Measurements from ENCODE around the gene ACOX3. TPM values are rescaled to one million over a fixed set of nuclear protein-coding genes. Genes with fewer than 3 reads are reported as not detected.

ACOX3 gene
- total and polyA plus RNA-seq, 9 of the 15 experiments (the other 6 are each of a cell fraction or from before 2014, with no cell fraction given) = 0.68 to 7.3 (median 3.7) TPM

DNA sequence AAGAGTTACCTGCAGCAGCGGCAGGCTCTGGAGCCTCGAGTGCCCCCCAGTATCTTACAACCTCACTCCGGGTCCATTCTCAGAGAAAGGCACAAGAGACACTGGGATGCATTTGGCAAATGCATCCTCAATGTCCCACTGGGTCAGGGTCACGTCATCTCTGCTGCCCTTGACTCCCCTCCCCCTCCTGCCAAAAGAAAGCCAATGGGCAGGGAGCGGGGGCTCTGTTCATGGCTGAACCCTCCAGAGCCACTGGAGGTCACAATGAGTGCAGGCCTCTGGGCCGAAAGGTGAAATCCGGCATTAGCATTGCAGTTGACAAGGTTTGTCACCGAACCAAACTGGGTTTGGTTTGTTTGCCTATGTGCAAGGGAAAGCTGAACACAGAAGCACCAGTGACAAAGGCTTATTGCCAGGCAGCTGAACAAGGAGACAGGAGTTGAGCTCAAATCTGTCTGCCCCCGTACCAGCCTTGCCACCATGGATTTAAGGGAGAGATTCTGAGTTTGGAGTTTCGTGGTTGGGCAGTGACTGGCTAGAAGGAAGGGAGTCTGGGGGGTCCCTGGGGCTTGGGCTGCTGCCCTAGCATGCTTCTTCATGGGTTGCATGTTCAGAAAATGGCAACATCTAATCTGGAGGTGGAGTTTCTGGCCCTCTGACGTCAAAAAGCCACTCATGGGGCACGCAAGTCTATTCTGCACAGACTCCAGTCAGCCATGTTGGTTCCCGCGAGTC is 106.6 kb downstream of the ACOX3 start (continued):
- TF ChIP-seq, protein P1, sequence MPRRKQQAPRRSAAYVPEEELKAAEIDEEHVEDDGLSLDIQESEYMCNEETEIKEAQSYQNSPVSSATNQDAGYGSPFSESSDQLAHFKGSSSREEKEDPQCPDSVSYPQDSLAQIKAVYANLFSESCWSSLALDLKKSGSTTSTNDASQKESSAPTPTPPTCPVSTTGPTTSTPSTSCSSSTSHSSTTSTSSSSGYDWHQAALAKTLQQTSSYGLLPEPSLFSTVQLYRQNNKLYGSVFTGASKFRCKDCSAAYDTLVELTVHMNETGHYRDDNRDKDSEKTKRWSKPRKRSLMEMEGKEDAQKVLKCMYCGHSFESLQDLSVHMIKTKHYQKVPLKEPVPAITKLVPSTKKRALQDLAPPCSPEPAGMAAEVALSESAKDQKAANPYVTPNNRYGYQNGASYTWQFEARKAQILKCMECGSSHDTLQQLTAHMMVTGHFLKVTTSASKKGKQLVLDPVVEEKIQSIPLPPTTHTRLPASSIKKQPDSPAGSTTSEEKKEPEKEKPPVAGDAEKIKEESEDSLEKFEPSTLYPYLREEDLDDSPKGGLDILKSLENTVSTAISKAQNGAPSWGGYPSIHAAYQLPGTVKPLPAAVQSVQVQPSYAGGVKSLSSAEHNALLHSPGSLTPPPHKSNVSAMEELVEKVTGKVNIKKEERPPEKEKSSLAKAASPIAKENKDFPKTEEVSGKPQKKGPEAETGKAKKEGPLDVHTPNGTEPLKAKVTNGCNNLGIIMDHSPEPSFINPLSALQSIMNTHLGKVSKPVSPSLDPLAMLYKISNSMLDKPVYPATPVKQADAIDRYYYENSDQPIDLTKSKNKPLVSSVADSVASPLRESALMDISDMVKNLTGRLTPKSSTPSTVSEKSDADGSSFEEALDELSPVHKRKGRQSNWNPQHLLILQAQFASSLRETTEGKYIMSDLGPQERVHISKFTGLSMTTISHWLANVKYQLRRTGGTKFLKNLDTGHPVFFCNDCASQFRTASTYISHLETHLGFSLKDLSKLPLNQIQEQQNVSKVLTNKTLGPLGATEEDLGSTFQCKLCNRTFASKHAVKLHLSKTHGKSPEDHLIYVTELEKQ (CRISPR knock-in tag; IDR thresholded peaks at IDR 0.05) = no peak

DNA sequence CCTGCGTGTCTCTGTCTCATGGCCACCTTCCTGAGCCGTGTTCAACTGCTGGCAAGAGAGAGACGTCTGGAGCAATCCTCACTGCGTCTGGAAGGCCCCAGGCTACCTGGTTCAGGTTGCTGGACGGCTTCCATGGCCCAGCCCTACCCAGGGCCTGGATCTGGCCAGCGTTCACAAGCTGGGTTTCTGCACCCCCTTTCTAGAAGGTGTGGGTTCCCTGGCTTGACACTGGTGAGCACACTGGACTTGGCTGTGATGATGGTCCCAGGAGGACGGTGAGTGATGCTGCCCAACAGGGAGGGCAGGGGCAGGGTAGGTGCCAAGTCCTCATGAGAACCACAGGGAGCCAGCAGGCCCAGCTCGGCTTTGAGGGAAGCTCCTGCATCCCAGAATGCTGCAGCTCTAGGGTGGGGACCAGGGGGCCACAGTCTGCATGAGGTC is 107.6 kb downstream of the ACOX3 start:
- in situ Hi-C loops (cut with MboI) = no loop called here
- Histone ChIP-seq H3K9me3 (replicated peaks; ENCODE audit: control insufficient read depth, insufficient read depth, low read depth, low read length) (peaks cover 14% of the 10 kb centered on the region), H3K9me1 (ENCODE audit: control insufficient read depth, insufficient read depth, low read length) (no peaks in the 10 kb centered on the region), H3K4me1 (replicated peaks in 1 of 2; ENCODE audit: control insufficient read depth in 2 of 2, insufficient read depth in 2 of 2, low read length in 2 of 2) (peaks cover 5 to 6% of the 10 kb centered on the region in 2 experiments; a peak in 3 of 5 replicates), H3K4me3 (no peak overlapping the region), H3K9ac (ENCODE audit: insufficient read depth in 1 of 2, low read depth in 2 of 2, low read length in 2 of 2) (no peak overlapping the region), H3K27ac (ENCODE audit: extremely low read depth, low read depth, low read length) (no peak overlapping the region), H2AFZ (ENCODE audit: low read depth, low read length) (no peak overlapping the region), H3K79me2 (ENCODE audit: control insufficient read depth, insufficient read depth, low read length) (no peaks in the 10 kb centered on the region), H3K4me2 (ENCODE audit: insufficient read depth, low read length) (no peak overlapping the region), H4K20me1 (replicated peaks; ENCODE audit: control insufficient read depth, insufficient read depth, low read length) (0 out of 2 replicates have a peak, but pooled peaks cover 4% of the 10 kb centered on the region), H3K36me3 (ENCODE audit: control insufficient read depth, insufficient read depth, low read length) (no peaks in the 10 kb centered on the region), H3K27me3 (ENCODE audit: control insufficient read depth in 2 of 2, insufficient read depth in 2 of 2, low read length in 2 of 2) (peaks cover 0 to 39% of the 10 kb centered on the region in 2 experiments; a peak in 2 of 5 replicates)
- WGBS (ENCODE audit: insufficient coverage, low coverage, missing lambda C conversion rate) = 12% methylated on average over 8 of the region's 8 CpGs
- CTCF ChIA-PET (ENCODE audit: low intra/inter-chr PET ratio) = no interaction called here
- intact Hi-C loops (cut with micrococcal nuclease) = no loop called here
- ATAC-seq (no peak), DNase-seq (ENCODE audit: extremely low read depth in 1 of 4, low spot score in 3 of 4) (no peak), FAIRE-seq (no peak)
- POLR2A ChIA-PET = no interaction called here
- BruUV-seq (replicated peaks) = no TSS peak
- TF ChIP-seq, protein P2, sequence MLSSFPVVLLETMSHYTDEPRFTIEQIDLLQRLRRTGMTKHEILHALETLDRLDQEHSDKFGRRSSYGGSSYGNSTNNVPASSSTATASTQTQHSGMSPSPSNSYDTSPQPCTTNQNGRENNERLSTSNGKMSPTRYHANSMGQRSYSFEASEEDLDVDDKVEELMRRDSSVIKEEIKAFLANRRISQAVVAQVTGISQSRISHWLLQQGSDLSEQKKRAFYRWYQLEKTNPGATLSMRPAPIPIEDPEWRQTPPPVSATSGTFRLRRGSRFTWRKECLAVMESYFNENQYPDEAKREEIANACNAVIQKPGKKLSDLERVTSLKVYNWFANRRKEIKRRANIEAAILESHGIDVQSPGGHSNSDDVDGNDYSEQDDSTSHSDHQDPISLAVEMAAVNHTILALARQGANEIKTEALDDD (IDR thresholded peaks at IDR 0.05) = no peak
- TF ChIP-seq, protein P3, sequence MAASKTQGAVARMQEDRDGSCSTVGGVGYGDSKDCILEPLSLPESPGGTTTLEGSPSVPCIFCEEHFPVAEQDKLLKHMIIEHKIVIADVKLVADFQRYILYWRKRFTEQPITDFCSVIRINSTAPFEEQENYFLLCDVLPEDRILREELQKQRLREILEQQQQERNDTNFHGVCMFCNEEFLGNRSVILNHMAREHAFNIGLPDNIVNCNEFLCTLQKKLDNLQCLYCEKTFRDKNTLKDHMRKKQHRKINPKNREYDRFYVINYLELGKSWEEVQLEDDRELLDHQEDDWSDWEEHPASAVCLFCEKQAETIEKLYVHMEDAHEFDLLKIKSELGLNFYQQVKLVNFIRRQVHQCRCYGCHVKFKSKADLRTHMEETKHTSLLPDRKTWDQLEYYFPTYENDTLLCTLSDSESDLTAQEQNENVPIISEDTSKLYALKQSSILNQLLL (CRISPR knock-in tag; IDR thresholded peaks at IDR 0.05; ENCODE audit: borderline replicate concordance) = no peak
- TF ChIP-seq DMBX1 (CRISPR knock-in tag; IDR thresholded peaks at IDR 0.05; ENCODE audit: borderline replicate concordance) = no peak
- no peak for TF ChIP-seq ZNF695 (CRISPR knock-in tag; IDR thresholded peaks at IDR 0.05)
- TF ChIP-seq THRAP3 (IDR thresholded peaks at IDR 0.05; ENCODE audit: borderline replicate concordance) = no peak
- TF ChIP-seq, protein P4, sequence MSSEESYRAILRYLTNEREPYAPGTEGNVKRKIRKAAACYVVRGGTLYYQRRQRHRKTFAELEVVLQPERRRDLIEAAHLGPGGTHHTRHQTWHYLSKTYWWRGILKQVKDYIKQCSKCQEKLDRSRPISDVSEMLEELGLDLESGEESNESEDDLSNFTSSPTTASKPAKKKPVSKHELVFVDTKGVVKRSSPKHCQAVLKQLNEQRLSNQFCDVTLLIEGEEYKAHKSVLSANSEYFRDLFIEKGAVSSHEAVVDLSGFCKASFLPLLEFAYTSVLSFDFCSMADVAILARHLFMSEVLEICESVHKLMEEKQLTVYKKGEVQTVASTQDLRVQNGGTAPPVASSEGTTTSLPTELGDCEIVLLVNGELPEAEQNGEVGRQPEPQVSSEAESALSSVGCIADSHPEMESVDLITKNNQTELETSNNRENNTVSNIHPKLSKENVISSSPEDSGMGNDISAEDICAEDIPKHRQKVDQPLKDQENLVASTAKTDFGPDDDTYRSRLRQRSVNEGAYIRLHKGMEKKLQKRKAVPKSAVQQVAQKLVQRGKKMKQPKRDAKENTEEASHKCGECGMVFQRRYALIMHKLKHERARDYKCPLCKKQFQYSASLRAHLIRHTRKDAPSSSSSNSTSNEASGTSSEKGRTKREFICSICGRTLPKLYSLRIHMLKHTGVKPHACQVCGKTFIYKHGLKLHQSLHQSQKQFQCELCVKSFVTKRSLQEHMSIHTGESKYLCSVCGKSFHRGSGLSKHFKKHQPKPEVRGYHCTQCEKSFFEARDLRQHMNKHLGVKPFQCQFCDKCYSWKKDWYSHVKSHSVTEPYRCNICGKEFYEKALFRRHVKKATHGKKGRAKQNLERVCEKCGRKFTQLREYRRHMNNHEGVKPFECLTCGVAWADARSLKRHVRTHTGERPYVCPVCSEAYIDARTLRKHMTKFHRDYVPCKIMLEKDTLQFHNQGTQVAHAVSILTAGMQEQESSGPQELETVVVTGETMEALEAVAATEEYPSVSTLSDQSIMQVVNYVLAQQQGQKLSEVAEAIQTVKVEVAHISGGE (CRISPR knock-in tag; IDR thresholded peaks at IDR 0.05) = no peak
- TF ChIP-seq KLF1 (tag; IDR thresholded peaks at IDR 0.05) = no peak
- no peak for TF ChIP-seq IRF2 (CRISPR knock-in tag; IDR thresholded peaks at IDR 0.05)
- TF ChIP-seq NCOA1 (IDR thresholded peaks at IDR 0.05; ENCODE audit: low read depth) = no peak

Measured in K562 (cell line).